SKM-1 treated with dmso at 0.1 percent for 144 hours (cell line): Measurements from ENCODE around the gene LGALS7.
"Not testable (repeated sequence)": the region's sequence is repeated elsewhere in the genome, so short reads cannot be mapped to it uniquely, and the experiment has no call there.

Experiments used
- DNase-seq: peaks from one replicate; lab custom pipeline; 2025; ENCODE audit not compliant: unreplicated experiment; lab: John Stamatoyannopoulos, UW

Gene LGALS7

GRCh38 chr19:38800577-38801347, 27.4 kb upstream of the LGALS7 start:
- DNase-seq: no peak

GRCh38 chr19:38799104-38799503, 25.8 kb upstream of the LGALS7 start:
- DNase-seq: no peak

GRCh38 chr19:38797781-38798180, 24.5 kb upstream of the LGALS7 start:
- DNase-seq: not testable (repeated sequence)

GRCh38 chr19:38796154-38796553, 22.8 kb upstream of the LGALS7 start:
- no peak for DNase-seq

GRCh38 chr19:38795549-38795948, 22.2 kb upstream of the LGALS7 start:
- DNase-seq: no peak

GRCh38 chr19:38793671-38794070, 20.4 kb upstream of the LGALS7 start:
- no peak for DNase-seq

- DNase-seq: no peak
Observed at GRCh38 chr19:38793177-38793576, 19.9 kb upstream of the LGALS7 start.

GRCh38 chr19:38792250-38793111, 19.2 kb upstream of the LGALS7 start:
- no peak for DNase-seq

- DNase-seq: not testable (repeated sequence)
Observed at GRCh38 chr19:38791451-38792064, 18.2 kb upstream of the LGALS7 start.

GRCh38 chr19:38790507-38791403, 17.4 kb upstream of the LGALS7 start:
- DNase-seq: not testable (repeated sequence)

GRCh38 chr19:38788478-38789243, 15.3 kb upstream of the LGALS7 start, which contains the start of gene LGALS7B:
Gene LGALS7B, plus strand, starts transcription at chr19:38789200. Its CDS starts 27 bp downstream, at chr19:38789227.
- no peak for DNase-seq

- no peak for DNase-seq
Observed at GRCh38 chr19:38786572-38787265, 13.4 kb upstream of the LGALS7 start.

GRCh38 chr19:38786061-38786460, 12.7 kb upstream of the LGALS7 start:
- DNase-seq: not testable (repeated sequence)

GRCh38 chr19:38785187-38785699, 11.9 kb upstream of the LGALS7 start:
- no peak for DNase-seq

- no peak for DNase-seq
Observed at GRCh38 chr19:38784224-38784623, 10.9 kb upstream of the LGALS7 start.

GRCh38 chr19:38782212-38782611, 8.9 kb upstream of the LGALS7 start:
- DNase-seq: not testable (repeated sequence)

GRCh38 chr19:38781058-38781457, 7.7 kb upstream of the LGALS7 start:
- DNase-seq: no peak

GRCh38 chr19:38780443-38780842, 7.1 kb upstream of the LGALS7 start:
- DNase-seq: no peak

GRCh38 chr19:38778733-38779132, 5.4 kb upstream of the LGALS7 start:
- no peak for DNase-seq
